Nephron progenitor cell (in vitro differentiated cells): Measurements from ENCODE around the gene LTBP1.

Experiments
- DNase-seq: peaks from one replicate; pipeline ENCODE4 v3.0.0; 2021
- H3K27ac Mint-ChIP-seq: 2 replicates; pipeline ENCODE4 v1.8.0; 2021; ENCODE audit warnings: mild to moderate bottlenecking, moderate library complexity, mixed read lengths
- H3K27me3 Mint-ChIP-seq: 2 replicates; pipeline ENCODE4 v1.8.0; 2021; ENCODE audit warnings: mild to moderate bottlenecking, low read depth, mixed read lengths; ENCODE audit not compliant: poor library complexity
- H3K36me3 Mint-ChIP-seq: 2 replicates; pipeline ENCODE4 v1.8.0; 2021; ENCODE audit warnings: low read depth, mixed read lengths
- H3K4me1 Mint-ChIP-seq: 2 replicates; pipeline ENCODE4 v1.8.0; 2021; ENCODE audit warnings: mixed read lengths
- H3K4me3 Mint-ChIP-seq: 2 replicates; pipeline ENCODE4 v1.8.0; 2021; ENCODE audit warnings: mild to moderate bottlenecking, moderate library complexity, mixed read lengths
- H3K9me3 Mint-ChIP-seq: 2 replicates; pipeline ENCODE4 v1.8.0; 2021; ENCODE audit warnings: mild to moderate bottlenecking, moderate library complexity, mixed read lengths
- TF ChIP-seq, protein P1 (sequence below): fragments of 200-600 bp; sonication (generic); IDR thresholded peaks from 2 replicates; pipeline ENCODE4 v1.5.0; 2021; ENCODE audit warnings: antibody characterized with exemption

LTBP1 gene

GRCh38 chr2:33291278-33292013 lies 344.7 kb downstream of the LTBP1 start:
- H3K4me1 Mint-ChIP-seq, result peaks cover 25% of the 10 kb centered on the region
- no peak overlapping the region for H3K4me3 Mint-ChIP-seq
- H3K27ac Mint-ChIP-seq, result peak overlapping the region; percentile 95
- H3K36me3 Mint-ChIP-seq, result peaks cover 60% of the 10 kb centered on the region
- TF ChIP-seq, protein P1, sequence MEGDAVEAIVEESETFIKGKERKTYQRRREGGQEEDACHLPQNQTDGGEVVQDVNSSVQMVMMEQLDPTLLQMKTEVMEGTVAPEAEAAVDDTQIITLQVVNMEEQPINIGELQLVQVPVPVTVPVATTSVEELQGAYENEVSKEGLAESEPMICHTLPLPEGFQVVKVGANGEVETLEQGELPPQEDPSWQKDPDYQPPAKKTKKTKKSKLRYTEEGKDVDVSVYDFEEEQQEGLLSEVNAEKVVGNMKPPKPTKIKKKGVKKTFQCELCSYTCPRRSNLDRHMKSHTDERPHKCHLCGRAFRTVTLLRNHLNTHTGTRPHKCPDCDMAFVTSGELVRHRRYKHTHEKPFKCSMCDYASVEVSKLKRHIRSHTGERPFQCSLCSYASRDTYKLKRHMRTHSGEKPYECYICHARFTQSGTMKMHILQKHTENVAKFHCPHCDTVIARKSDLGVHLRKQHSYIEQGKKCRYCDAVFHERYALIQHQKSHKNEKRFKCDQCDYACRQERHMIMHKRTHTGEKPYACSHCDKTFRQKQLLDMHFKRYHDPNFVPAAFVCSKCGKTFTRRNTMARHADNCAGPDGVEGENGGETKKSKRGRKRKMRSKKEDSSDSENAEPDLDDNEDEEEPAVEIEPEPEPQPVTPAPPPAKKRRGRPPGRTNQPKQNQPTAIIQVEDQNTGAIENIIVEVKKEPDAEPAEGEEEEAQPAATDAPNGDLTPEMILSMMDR, result no peak
- DNase-seq, result no peak
- H3K27me3 Mint-ChIP-seq, result no peaks in the 10 kb centered on the region
- H3K9me3 Mint-ChIP-seq, result peaks cover 3% of the 10 kb centered on the region

DNA sequence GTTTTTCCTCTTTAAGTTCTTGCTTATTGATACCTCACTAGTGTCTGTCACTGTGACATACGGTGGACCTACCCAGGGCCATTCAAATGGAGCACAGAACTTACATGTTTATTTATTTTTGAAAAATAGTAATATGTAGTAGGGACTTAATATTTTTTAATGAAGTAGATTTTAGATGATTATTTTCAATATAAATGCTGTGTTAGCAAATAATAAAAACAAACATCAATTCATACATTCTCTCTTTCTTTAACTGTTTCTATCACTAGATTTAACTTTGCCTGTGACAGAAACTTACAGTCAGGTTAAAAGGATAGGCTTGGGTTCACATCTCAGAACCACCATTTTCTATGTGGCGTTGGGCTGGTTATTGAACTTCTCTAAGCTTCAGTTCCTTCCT lies 345.3 kb downstream of the LTBP1 start:
- Mint-ChIP-seq H3K9me3 (peaks cover 3% of the 10 kb centered on the region), H3K4me3 (no peak overlapping the region), H3K27me3 (no peaks in the 10 kb centered on the region), H3K4me1 (peaks cover 30% of the 10 kb centered on the region), H3K36me3 (peaks cover 60% of the 10 kb centered on the region), H3K27ac (peak overlapping the region; percentile 95)
- TF ChIP-seq, protein P1, result no peak
- DNase-seq, result no peak

DNA sequence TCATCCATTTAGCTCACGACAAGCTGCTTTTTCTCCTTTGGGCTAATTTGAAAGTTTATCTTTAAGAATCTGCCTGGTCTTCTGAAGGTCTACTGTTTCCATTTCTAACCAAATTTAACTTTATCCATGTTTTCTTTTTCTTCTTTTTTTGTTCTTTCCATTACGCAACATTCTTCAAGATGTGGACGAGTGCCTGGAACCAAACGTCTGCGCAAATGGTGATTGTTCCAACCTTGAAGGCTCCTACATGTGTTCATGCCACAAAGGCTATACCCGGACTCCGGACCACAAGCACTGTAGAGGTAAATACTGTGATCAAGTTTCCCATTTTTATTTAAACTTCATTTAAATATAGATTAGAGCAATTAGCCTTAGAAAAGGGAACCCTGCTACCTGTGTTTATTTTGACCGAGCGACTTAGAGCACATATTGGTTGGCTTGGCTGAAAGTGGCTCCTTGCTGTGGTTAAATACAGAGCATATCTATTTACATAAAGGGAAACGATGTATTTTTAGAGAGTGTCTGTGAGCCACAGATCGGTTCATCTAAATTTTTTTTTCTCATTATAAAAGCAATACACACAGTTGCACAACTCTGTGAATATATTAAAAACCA lies 346.3 kb downstream of the LTBP1 start:
- Mint-ChIP-seq H3K4me3 (no peak overlapping the region), H3K27ac (no peak overlapping the region), H3K9me3 (peaks cover 3% of the 10 kb centered on the region), H3K36me3 (peaks cover 54% of the 10 kb centered on the region), H3K4me1 (peaks cover 39% of the 10 kb centered on the region), H3K27me3 (no peaks in the 10 kb centered on the region)
- TF ChIP-seq, protein P1, result no peak
- DNase-seq, result no peak

GRCh38 chr2:33298233-33298632 lies 351.5 kb downstream of the LTBP1 start:
- peaks cover 13% of the 10 kb centered on the region for H3K4me1 Mint-ChIP-seq
- no peaks in the 10 kb centered on the region for H3K9me3 Mint-ChIP-seq
- no peak overlapping the region for H3K4me3 Mint-ChIP-seq
- H3K27me3 Mint-ChIP-seq, result no peaks in the 10 kb centered on the region
- H3K27ac Mint-ChIP-seq, result no peak overlapping the region
- TF ChIP-seq, protein P1, result no peak
- no peak for DNase-seq
- peaks cover 57% of the 10 kb centered on the region for H3K36me3 Mint-ChIP-seq

- DNase-seq, result no peak
- TF ChIP-seq, protein P1, result no peak
- Mint-ChIP-seq H3K4me1 (peaks cover 21% of the 10 kb centered on the region), H3K9me3 (no peaks in the 10 kb centered on the region), H3K27ac (no peak overlapping the region), H3K27me3 (no peaks in the 10 kb centered on the region), H3K36me3 (peaks cover 65% of the 10 kb centered on the region), H3K4me3 (no peak overlapping the region)
These were observed 354.6 kb downstream of the LTBP1 start for GRCh38 chr2:33301355-33301754.

DNA sequence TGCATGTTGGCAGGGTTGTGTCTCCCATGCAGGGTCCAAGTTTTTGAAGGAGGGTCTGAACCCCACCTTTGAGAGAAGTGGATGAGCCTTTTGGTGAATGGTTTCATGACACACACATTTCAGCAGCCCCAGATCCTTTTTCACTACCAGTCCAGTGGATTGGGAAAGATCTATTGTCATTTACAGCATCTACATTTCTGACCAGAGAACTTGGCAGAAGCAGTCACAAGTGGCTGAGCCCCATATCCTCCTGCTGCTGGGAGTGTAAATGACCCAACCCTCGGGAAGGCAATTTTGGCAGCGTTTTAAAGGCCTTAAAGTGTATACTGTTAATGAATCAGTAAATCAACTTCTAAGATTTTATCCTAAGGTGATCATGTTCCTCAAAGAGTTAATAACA lies 355.6 kb downstream of the LTBP1 start:
- Mint-ChIP-seq H3K9me3 (no peaks in the 10 kb centered on the region), H3K27ac (no peak overlapping the region), H3K36me3 (peaks cover 63% of the 10 kb centered on the region), H3K27me3 (no peaks in the 10 kb centered on the region), H3K4me1 (peaks cover 13% of the 10 kb centered on the region), H3K4me3 (no peak overlapping the region)
- no peak for DNase-seq
- TF ChIP-seq, protein P1, result no peak
